ENCODE results near the gene GRIK4. TPM values are rescaled to one million over a fixed set of nuclear protein-coding genes. Genes with fewer than 3 reads are reported as not detected.

Gene GRIK4
- total and polyA plus RNA-seq, 2 of the 4 experiments (the other 2 are of a cell fraction): 0.18 to 0.38 TPM

- no peak overlapping the region for H3K9ac ChIP-seq (ENCODE audit: low read depth, low read length)
- H3K27ac ChIP-seq (ENCODE audit: insufficient read depth, low read length): peak overlapping the region; percentile 87; the same call in 1 of the 2 replicates
- peak overlapping the region; percentile 62 for H2BK5ac ChIP-seq (ENCODE audit: low read depth, low read length, poor library complexity, severe bottlenecking)
- no CpG with 5 or more reads among the region's 7 CpGs for WGBS, 2 experiments (ENCODE audit: extremely low coverage in 2 of 2, insufficient read length in 1 of 2)
- H2BK120ac ChIP-seq (ENCODE audit: low read depth, low read length): peak overlapping the region; percentile 85
- H4K8ac ChIP-seq (ENCODE audit: low read depth in 2 of 2, low read length in 2 of 2): peak overlapping the region; percentile 37 to 81; a peak in 2 of 4 replicates
- H2AK9ac ChIP-seq (replicated peaks; ENCODE audit: low read depth, low read length, poor library complexity): peak overlapping the region; percentile 29
- H3K4me2 ChIP-seq (ENCODE audit: low read depth, low read length): no peak overlapping the region; the same call in 1 of the 2 replicates
- 0 out of 2 replicates have a peak, but pooled peaks cover under 1% of the 10 kb centered on the region for H3K27me3 ChIP-seq (ENCODE audit: control insufficient read depth, insufficient read depth, low read length)
- H3K23ac ChIP-seq (ENCODE audit: low read depth, low read length): peak overlapping the region; percentile 84
- POLR2A ChIA-PET (ENCODE audit: unreplicated experiment): interaction anchor here (0.6 kb wide), 1 partner anchor 252 kb away, joined by 4 read pairs; no protein-coding TSS in a partner anchor
- H3K4me1 ChIP-seq (ENCODE audit: control insufficient read depth, insufficient read depth, low read length): peaks cover 13% of the 10 kb centered on the region; the same call in 1 of the 2 replicates
- peak overlapping the region; percentile 66; the same call in 1 of the 2 replicates for H3K18ac ChIP-seq (ENCODE audit: low read depth, low read length)
- in situ Hi-C loops (cut with MboI; ENCODE audit: low sequenced_read_pairs) (no loop called here), intact Hi-C loops (cut with micrococcal nuclease) (loop anchor here (5.0 to 10.0 kb wide), 2 partner anchors 196 to 1989 kb away; no protein-coding TSS in a partner anchor), dilution Hi-C loops (cut with HindIII; ENCODE audit: low sequenced_read_pairs, unreplicated experiment) (no loop called here)
- peak overlapping the region; percentile 87 for H4K91ac ChIP-seq (ENCODE audit: insufficient read depth, low read depth, low read length)
- H2BK15ac ChIP-seq (ENCODE audit: low read depth, low read length): peak overlapping the region; percentile 56; the same call in 2 of the 3 replicates
- TF ChIP-seq FOS (IDR thresholded peaks at IDR 0.05; ENCODE audit: low read depth, low read length) (no peak), RFX5 (IDR thresholded peaks at IDR 0.05; ENCODE audit: low read depth, low read length) (no peak), POLR2A (IDR thresholded peaks at IDR 0.05; ENCODE audit: low read depth, low read length) (no peak), CEBPB (IDR thresholded peaks at IDR 0.05; ENCODE audit: low read depth, low read length) (no peak), RCOR1 (IDR thresholded peaks at IDR 0.05; ENCODE audit: insufficient replicate concordance, low read length) (no peak), ELK1 (IDR thresholded peaks at IDR 0.05; ENCODE audit: borderline replicate concordance, low read depth, low read length) (no peak), MAZ (IDR thresholded peaks at IDR 0.05; ENCODE audit: borderline replicate concordance, low read depth, low read length) (no peak), BHLHE40 (IDR thresholded peaks at IDR 0.05; ENCODE audit: low read depth, low read length) (no peak)
- TF ChIP-seq, protein P1, sequence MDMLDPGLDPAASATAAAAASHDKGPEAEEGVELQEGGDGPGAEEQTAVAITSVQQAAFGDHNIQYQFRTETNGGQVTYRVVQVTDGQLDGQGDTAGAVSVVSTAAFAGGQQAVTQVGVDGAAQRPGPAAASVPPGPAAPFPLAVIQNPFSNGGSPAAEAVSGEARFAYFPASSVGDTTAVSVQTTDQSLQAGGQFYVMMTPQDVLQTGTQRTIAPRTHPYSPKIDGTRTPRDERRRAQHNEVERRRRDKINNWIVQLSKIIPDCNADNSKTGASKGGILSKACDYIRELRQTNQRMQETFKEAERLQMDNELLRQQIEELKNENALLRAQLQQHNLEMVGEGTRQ (IDR thresholded peaks at IDR 0.05; ENCODE audit: low read depth, low read length): no peak
- no TSS peak for BruUV-seq (replicated peaks)
- peak overlapping the region; percentile 87 for H2AFZ ChIP-seq (replicated peaks; ENCODE audit: low read length, poor library complexity)
- H4K20me1 ChIP-seq (ENCODE audit: insufficient read depth, low read length): no peaks in the 10 kb centered on the region
- DNase-seq (no peak), ATAC-seq (ENCODE audit: low read depth) (no peak)
- no peaks in the 10 kb centered on the region for H3K79me1 ChIP-seq (ENCODE audit: low read depth in 1 of 2, low read length in 2 of 2)
- no peaks in the 10 kb centered on the region for H3K36me3 ChIP-seq (ENCODE audit: control insufficient read depth, insufficient read depth, low read length)
- H3K4me3 ChIP-seq (ENCODE audit: insufficient read depth, low read depth, low read length): no peak overlapping the region
- peaks cover 8% of the 10 kb centered on the region; the same call in 1 of the 2 replicates for H3K9me1 ChIP-seq (ENCODE audit: insufficient read depth, low read length)
- peak overlapping the region; percentile 0; the same call in 1 of the 2 replicates for H4K5ac ChIP-seq (ENCODE audit: low read depth, low read length)
- no peak overlapping the region; the same call in 1 of the 2 replicates for H3K14ac ChIP-seq (replicated peaks; ENCODE audit: low read depth, low read length)
- no peaks in the 10 kb centered on the region for H3K9me3 ChIP-seq (ENCODE audit: control insufficient read depth, insufficient read depth, low read length)
- H2AK5ac ChIP-seq (ENCODE audit: low read depth, low read length): peak overlapping the region; percentile 74; the same call in 1 of the 2 replicates
- peak overlapping the region; percentile 75; the same call in 1 of the 2 replicates for H2BK20ac ChIP-seq (ENCODE audit: low read depth, low read length)
- H3K4ac ChIP-seq (ENCODE audit: low read depth, low read length): peak overlapping the region; percentile 83
- CTCF ChIA-PET: interaction anchor here (1.4 to 1.8 kb wide), 3 partner anchors 9 to 167 kb away, joined by 4 to 7 read pairs (median 5); no protein-coding TSS in a partner anchor
- H3K56ac ChIP-seq (ENCODE audit: extremely low read depth, insufficient read depth, low read length): no peak overlapping the region
Observed at GRCh38 chr11:120518356-120518755, 6.8 kb downstream of the GRIK4 start.
